CD4-positive, alpha-beta T cell treated with Interferon alpha-2 for 1 hour (primary cell): Measurements from ENCODE around the gene HS3ST6.

ENCODE experiments used
- DNase-seq, 2 donors: peaks; one replicate each; pipeline ENCODE4 v3.0.0-alpha.2; 2020 to 2022

HS3ST6 gene

DNA sequence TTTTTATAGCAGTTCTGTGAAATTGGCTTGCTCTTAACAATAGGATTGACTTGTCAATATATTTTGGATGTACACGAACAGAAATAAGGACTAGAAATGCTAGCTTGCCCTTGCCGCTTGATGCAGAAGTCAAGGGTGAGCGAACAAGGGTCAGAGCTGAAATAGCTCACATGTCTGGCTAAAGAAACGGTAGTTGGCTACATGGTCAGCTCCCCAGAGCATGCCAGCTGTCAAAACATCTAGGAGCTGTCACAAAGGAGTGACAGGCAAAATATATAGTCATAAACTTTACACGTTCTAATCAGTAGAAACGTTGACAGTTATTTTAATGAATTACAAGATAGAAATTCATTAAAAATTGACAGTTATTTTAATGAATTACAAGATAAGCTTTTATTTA, 43.4 kb downstream of the HS3ST6 start:
- DNase-seq: no peak

DNA sequence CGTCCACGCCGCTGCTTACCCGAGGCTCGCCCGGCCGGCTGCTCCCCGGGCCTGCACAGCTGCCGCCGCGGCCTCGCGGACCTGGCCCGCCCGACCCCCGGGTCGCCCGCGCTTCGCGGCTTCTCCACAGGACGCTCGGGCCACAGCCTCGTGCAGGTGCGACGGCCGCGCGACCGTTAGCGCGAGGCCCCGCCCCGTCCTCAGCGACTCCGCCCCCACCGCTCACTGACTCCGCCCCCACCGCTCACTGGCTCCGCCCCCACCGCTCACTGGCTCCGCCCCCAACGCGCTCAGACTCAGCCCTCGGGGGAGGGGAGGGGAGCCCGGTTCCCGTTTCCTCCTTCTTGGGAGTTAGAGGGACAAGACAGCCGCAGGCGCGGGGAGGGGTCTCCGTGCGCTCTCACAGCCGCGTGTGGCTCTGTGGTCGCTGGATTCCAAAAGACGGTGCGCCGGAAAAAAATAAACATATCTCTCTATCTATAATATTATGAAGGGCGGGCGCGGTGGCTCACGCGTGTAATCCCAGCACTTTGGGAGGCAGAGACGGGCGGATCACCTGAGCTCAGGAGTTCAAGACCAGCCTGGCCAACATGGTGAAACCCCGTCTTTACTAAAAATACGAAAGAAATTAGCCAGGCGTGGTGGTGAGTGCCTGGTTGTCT, 46.1 kb downstream of the HS3ST6 start, which contains the start of gene MEIOB:
Gene MEIOB (minus strand): TSS at position 191 of the 662 bp plus-strand sequence. CDS start 3,989 bp downstream, outside the sequence.
- peak; percentile 17 to 19 for DNase-seq

DNA sequence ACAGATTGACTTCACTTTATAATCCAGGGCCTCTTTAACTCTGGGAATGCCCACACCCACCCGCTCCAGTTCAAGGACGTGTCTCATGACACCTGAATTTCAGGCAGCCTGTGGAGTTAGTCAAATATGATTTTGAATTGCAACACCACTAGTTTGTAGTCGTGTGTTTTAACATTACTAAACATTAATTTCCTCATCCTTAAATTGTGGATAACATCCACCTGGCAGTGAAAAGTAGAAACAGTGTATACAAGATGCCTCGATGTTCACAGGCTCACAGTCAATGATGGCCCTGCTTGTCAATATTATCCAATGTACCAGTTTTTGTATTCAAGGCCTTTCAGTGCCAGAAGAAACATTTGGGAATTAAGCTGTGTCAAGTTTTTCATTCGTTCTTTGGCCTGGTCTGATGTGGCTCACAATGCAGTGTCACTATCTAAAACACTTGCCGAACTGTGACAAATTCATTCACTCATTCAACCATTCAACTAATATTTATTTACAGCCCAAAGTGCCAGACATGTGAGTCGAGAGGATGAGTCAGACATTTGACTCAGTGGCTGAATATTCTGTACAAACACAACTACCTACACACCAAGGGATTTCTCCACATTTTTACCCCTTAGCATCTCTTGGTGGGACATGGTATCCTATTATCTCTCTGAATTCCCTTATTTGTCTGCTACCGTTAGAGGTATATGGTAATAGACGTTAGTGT, 47.7 kb downstream of the HS3ST6 start:
- DNase-seq: no peak

GRCh38 chr16:1865902-1866690, 52.1 kb downstream of the HS3ST6 start:
- no peak for DNase-seq

GRCh38 chr16:1863681-1864460, 54.3 kb downstream of the HS3ST6 start:
- DNase-seq: peak in 1 of 2 donors; percentile 47

GRCh38 chr16:1862394-1862793, 55.8 kb downstream of the HS3ST6 start:
- no peak for DNase-seq

- no peak for DNase-seq
Measured at GRCh38 chr16:1861730-1862129, 56.5 kb downstream of the HS3ST6 start.
